ENCODE results near the gene TRIM33.

TRIM33 gene

DNA sequence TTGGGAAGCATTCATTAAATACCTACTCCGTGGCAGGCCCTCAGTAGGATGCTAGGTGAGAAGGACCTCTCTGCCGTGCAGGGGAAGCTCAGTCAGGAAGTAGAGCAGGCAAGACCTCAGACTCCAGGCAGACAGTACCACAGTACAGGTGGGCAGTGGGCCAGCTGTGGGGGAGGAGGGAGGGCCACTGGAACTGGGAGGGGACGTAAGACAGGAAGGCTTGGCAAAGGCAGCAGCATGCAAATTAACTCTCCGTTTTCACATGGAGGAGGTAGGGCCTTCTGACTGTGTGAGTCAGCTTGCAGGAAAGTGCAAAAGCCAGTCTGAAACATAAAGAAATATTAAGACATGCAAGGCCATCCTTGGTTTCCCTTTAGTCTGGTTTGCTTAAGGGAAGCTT lies 157.7 kb downstream of the TRIM33 start:
- CTCF ChIA-PET, result no interaction called here
- H3K27ac Mint-ChIP-seq, result no peak overlapping the region
- no peak for DNase-seq
- H3K36me3 Mint-ChIP-seq, result no peaks in the 10 kb centered on the region
- no peaks in the 10 kb centered on the region for H3K4me1 Mint-ChIP-seq
- peaks cover 9% of the 10 kb centered on the region for H3K27me3 Mint-ChIP-seq
- H3K9me3 Mint-ChIP-seq, result no peaks in the 10 kb centered on the region
- H3K4me3 Mint-ChIP-seq, result no peak overlapping the region

DNA sequence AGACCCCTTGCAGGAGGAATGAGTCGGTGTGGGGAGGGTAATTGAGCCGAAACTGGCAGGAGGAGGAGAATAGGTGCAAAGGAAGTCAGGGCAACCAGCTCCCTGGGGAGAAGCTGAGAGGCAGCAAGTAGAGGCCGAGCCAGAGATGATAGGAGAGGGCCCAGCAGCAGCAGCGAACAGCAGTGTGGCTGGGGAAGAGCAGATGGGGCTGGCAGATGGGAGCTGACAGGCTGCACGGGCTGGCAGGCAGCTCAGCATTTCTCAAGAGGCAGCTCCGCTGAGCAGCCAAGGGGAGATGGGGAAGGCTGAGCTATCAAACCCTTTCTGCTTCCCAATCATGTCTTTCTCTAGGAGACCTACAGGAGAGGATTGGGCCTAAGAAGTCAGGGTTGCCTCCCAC lies 158.2 kb downstream of the TRIM33 start:
- Mint-ChIP-seq H3K36me3 (no peaks in the 10 kb centered on the region), H3K4me3 (no peak overlapping the region), H3K9me3 (no peaks in the 10 kb centered on the region), H3K27ac (no peak overlapping the region), H3K27me3 (peaks cover 9% of the 10 kb centered on the region), H3K4me1 (no peaks in the 10 kb centered on the region)
- no peak for DNase-seq
- CTCF ChIA-PET, result no interaction called here

- Mint-ChIP-seq H3K27ac (no peak overlapping the region), H3K36me3 (no peaks in the 10 kb centered on the region), H3K9me3 (no peaks in the 10 kb centered on the region), H3K4me1 (peaks cover 13% of the 10 kb centered on the region), H3K4me3 (no peak overlapping the region), H3K27me3 (peaks cover 16% of the 10 kb centered on the region)
- CTCF ChIA-PET, result no interaction called here
- DNase-seq, result no peak
Observed at GRCh38 chr1:114350731-114351445, 160.1 kb downstream of the TRIM33 start.

DNA sequence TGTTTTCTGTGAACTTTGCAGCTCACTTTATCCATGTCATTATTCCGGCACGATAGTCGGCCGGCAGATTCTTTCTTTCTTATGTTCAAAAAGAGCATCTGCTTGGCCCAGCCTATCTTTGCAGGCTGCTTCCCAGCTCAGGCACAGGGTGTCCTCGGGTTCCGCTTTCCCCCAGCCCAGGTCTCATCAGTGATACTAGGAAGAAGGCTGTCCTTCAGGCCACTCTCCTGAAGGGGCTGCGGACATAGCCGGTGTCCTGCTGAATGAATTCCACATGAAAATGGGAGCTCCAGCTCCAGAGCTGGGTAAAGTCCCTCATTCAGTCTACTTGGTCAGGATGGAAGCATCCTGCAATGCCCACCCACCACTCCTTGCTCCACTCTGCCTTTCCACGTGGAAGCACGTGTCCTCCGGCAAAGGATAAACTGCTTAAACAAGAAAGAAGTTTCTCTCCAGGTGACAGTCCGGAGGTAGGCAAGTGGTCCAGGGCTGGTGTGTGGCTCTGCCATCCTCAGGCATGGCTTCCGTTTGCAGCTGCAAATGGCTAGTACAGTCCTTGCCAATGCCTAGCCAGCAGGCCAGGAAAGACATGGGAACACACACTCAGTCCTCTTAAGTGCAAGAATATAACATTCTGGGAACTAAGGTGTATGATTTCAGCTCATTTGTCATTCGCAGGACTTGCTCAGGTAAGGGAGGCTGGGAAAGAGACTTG lies 161.0 kb downstream of the TRIM33 start:
- H3K9me3 Mint-ChIP-seq, result no peaks in the 10 kb centered on the region
- H3K36me3 Mint-ChIP-seq, result no peaks in the 10 kb centered on the region
- H3K4me1 Mint-ChIP-seq, result peaks cover 17% of the 10 kb centered on the region
- H3K27me3 Mint-ChIP-seq, result peaks cover 16% of the 10 kb centered on the region
- no peak for DNase-seq
- no peak overlapping the region for H3K4me3 Mint-ChIP-seq
- no peak overlapping the region for H3K27ac Mint-ChIP-seq
- CTCF ChIA-PET, result interaction anchor here (1.0 kb wide), 1 partner anchor 9 kb away, joined by 3 read pairs; no protein-coding TSS in a partner anchor

- DNase-seq, result no peak
- H3K36me3 Mint-ChIP-seq, result peaks cover 3% of the 10 kb centered on the region
- CTCF ChIA-PET, result interaction anchor here (0.7 to 4.0 kb wide), 30 partner anchors 8 to 705 kb away, joined by 3 to 22 read pairs (median 4); partner anchors contain the start of genes DENND2C, NRAS and OLFML3
- no peaks in the 10 kb centered on the region for H3K9me3 Mint-ChIP-seq
- no peak overlapping the region for H3K27ac Mint-ChIP-seq
- no peak overlapping the region for H3K4me3 Mint-ChIP-seq
- H3K4me1 Mint-ChIP-seq, result peaks cover 34% of the 10 kb centered on the region
- H3K27me3 Mint-ChIP-seq, result peaks cover 14% of the 10 kb centered on the region
Observed at GRCh38 chr1:114347431-114348209, 163.4 kb downstream of the TRIM33 start.

GRCh38 chr1:114346480-114347029 lies 164.4 kb downstream of the TRIM33 start:
- H3K27me3 Mint-ChIP-seq, result peaks cover 12% of the 10 kb centered on the region
- peaks cover 4% of the 10 kb centered on the region for H3K36me3 Mint-ChIP-seq
- H3K4me1 Mint-ChIP-seq, result peaks cover 44% of the 10 kb centered on the region
- H3K9me3 Mint-ChIP-seq, result peaks cover under 1% of the 10 kb centered on the region
- peak overlapping the region; percentile 80 for H3K4me3 Mint-ChIP-seq
- peak; percentile 97 for DNase-seq
- H3K27ac Mint-ChIP-seq, result peak overlapping the region; percentile 91
- CTCF ChIA-PET, result interaction anchor here (0.6 to 4.0 kb wide), 37 partner anchors 9 to 706 kb away, joined by 3 to 22 read pairs (median 4); partner anchors contain the start of genes DENND2C, NRAS, OLFML3 and TRIM33

DNA sequence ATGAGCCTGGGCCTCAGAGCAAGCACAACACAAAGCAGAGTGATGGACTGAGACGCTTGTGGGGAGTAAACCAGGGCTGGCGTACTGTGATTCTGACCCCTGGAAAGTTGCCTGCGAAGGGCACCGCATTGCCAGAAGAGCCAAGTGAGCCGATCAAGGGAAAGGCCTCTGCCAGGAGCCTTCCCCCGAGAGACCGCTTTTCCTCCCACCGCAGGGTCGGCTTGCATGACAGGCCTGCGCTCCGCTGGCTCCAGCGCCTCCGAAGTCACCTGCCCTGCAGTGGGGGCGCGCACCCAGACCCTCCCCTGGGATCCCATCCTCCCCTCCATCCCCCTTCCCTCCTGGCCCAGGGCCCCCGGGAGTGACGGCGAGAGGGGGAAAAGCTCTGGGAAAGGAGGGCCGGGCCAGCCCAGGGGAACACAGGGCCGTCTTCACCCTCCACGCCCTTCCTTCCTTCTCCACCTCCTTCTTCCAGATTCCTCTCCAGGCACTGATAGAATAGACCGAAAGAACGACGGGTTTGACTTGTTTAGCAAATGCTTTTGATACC lies 165.0 kb downstream of the TRIM33 start:
- Mint-ChIP-seq H3K27ac (peak overlapping the region; percentile 91), H3K4me1 (peaks cover 50% of the 10 kb centered on the region), H3K27me3 (peaks cover 9% of the 10 kb centered on the region), H3K9me3 (peaks cover 6% of the 10 kb centered on the region), H3K4me3 (peak overlapping the region; percentile 80), H3K36me3 (peaks cover 9% of the 10 kb centered on the region)
- CTCF ChIA-PET, result interaction anchor here (0.8 to 4.0 kb wide), 15 partner anchors 9 to 367 kb away, joined by 3 to 22 read pairs (median 4); partner anchors contain the start of genes OLFML3 and TRIM33
- no peak for DNase-seq

GRCh38 chr1:114344656-114345055 lies 166.3 kb downstream of the TRIM33 start:
- Mint-ChIP-seq H3K27ac (no peak overlapping the region), H3K4me1 (peaks cover 63% of the 10 kb centered on the region), H3K4me3 (no peak overlapping the region), H3K27me3 (peaks cover 7% of the 10 kb centered on the region), H3K36me3 (peaks cover 13% of the 10 kb centered on the region), H3K9me3 (peaks cover 8% of the 10 kb centered on the region)
- CTCF ChIA-PET, result no interaction called here
- no peak for DNase-seq
